ENCODE measurements around the gene MRPS15.
"Not testable (repeated sequence)": the region's sequence is repeated elsewhere in the genome, so short reads cannot be mapped to it uniquely, and the experiment has no call there.

MRPS15 gene

GRCh38 chr1:36463803-36464604 is at the start of gene MRPS15:
MRPS15 (minus strand) TSS chr1:36464384; CDS start chr1:36464275, 109 bp downstream.
- DNase-seq (ENCODE audit: low spot score) = peak; percentile 94

- no peak for DNase-seq (ENCODE audit: low spot score)
These were observed 48.7 kb upstream of the MRPS15 start for GRCh38 chr1:36512842-36513241.

GRCh38 chr1:36511804-36512798 is 47.9 kb upstream of the MRPS15 start:
- DNase-seq (ENCODE audit: low spot score) = no peak

- not testable (repeated sequence) for DNase-seq (ENCODE audit: low spot score)
These were observed 47.0 kb upstream of the MRPS15 start for GRCh38 chr1:36511220-36511619.

GRCh38 chr1:36510418-36510817 is 46.2 kb upstream of the MRPS15 start:
- no peak for DNase-seq (ENCODE audit: low spot score)

- DNase-seq (ENCODE audit: low spot score) = no peak
These were observed 44.1 kb upstream of the MRPS15 start for GRCh38 chr1:36508257-36508656.

- no peak for DNase-seq (ENCODE audit: low spot score)
These were observed 42.2 kb upstream of the MRPS15 start for GRCh38 chr1:36506276-36506920.

- no peak for DNase-seq (ENCODE audit: low spot score)
These were observed 39.5 kb upstream of the MRPS15 start for GRCh38 chr1:36503733-36504132.

- DNase-seq (ENCODE audit: low spot score) = no peak
These were observed 39.0 kb upstream of the MRPS15 start for GRCh38 chr1:36503159-36503558.

- DNase-seq (ENCODE audit: low spot score) = no peak
These were observed 38.4 kb upstream of the MRPS15 start for GRCh38 chr1:36502616-36503015.

- DNase-seq (ENCODE audit: low spot score) = not testable (repeated sequence)
These were observed 37.7 kb upstream of the MRPS15 start for GRCh38 chr1:36501911-36502310.

- DNase-seq (ENCODE audit: low spot score) = no peak
These were observed 33.0 kb upstream of the MRPS15 start for GRCh38 chr1:36497207-36497606.

- no peak for DNase-seq (ENCODE audit: low spot score)
These were observed 30.8 kb upstream of the MRPS15 start for GRCh38 chr1:36494971-36495370.

- DNase-seq (ENCODE audit: low spot score) = no peak
These were observed 29.3 kb upstream of the MRPS15 start for GRCh38 chr1:36493524-36493923.

GRCh38 chr1:36492491-36492890 is 28.3 kb upstream of the MRPS15 start:
- no peak for DNase-seq (ENCODE audit: low spot score)

- DNase-seq (ENCODE audit: low spot score) = not testable (repeated sequence)
These were observed 25.3 kb upstream of the MRPS15 start for GRCh38 chr1:36489258-36490051.

- DNase-seq (ENCODE audit: low spot score) = no peak
These were observed 23.7 kb upstream of the MRPS15 start for GRCh38 chr1:36487906-36488305.

- not testable (repeated sequence) for DNase-seq (ENCODE audit: low spot score)
These were observed 23.1 kb upstream of the MRPS15 start for GRCh38 chr1:36487336-36487725.

GRCh38 chr1:36486439-36487335 is 22.5 kb upstream of the MRPS15 start:
- DNase-seq (ENCODE audit: low spot score) = no peak

GRCh38 chr1:36486093-36486438 is 21.9 kb upstream of the MRPS15 start:
- DNase-seq (ENCODE audit: low spot score) = no peak

- DNase-seq (ENCODE audit: low spot score) = no peak
These were observed 19.9 kb upstream of the MRPS15 start for GRCh38 chr1:36484099-36484498.
